Lower leg skin (tissue), 3 donors: ENCODE data around the gene NTM.

Source experiments
- POLR2A ChIP-seq, 2 donors: fragments of 450-650 bp; IDR thresholded peaks; one replicate each; pipeline ENCODE4 v1.6.1; 2016 to 2017; ENCODE audit warnings: antibody characterized with exemption in 2 of 2, mild to moderate bottlenecking in 1 of 2, moderate library complexity in 1 of 2
- TF ChIP-seq, protein P1 (sequence below), 3 donors: fragments of 450-650 bp; IDR thresholded peaks; one replicate each; pipeline ENCODE4 v1.5.1; 2016; ENCODE audit warnings: antibody characterized with exemption in 3 of 3, mild to moderate bottlenecking in 3 of 3, moderate library complexity in 2 of 3

DNA sequence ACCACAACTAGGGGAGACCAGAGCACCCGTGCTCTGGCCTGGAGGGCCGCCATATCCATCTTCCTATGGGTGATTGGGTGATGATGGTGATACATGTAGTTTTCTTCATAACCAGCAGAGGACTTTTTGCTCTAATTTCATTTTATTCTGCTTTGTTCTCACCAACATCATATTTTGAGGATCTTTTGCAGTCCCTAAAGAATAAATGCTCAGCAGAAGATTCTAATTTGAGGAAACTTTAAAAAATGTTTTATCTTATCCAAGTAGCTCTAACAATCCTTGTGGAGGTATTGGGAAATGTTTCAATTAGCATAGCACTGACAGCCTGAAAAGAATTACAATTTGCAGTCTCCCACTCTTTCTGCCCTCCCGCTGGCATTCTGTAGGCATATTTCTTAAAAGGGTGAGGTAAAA is 544.0 kb downstream of the NTM start:
- TF ChIP-seq, protein P1, sequence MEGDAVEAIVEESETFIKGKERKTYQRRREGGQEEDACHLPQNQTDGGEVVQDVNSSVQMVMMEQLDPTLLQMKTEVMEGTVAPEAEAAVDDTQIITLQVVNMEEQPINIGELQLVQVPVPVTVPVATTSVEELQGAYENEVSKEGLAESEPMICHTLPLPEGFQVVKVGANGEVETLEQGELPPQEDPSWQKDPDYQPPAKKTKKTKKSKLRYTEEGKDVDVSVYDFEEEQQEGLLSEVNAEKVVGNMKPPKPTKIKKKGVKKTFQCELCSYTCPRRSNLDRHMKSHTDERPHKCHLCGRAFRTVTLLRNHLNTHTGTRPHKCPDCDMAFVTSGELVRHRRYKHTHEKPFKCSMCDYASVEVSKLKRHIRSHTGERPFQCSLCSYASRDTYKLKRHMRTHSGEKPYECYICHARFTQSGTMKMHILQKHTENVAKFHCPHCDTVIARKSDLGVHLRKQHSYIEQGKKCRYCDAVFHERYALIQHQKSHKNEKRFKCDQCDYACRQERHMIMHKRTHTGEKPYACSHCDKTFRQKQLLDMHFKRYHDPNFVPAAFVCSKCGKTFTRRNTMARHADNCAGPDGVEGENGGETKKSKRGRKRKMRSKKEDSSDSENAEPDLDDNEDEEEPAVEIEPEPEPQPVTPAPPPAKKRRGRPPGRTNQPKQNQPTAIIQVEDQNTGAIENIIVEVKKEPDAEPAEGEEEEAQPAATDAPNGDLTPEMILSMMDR (IDR thresholded peaks at IDR 0.05): no peak
- no peak for TF ChIP-seq POLR2A (IDR thresholded peaks at IDR 0.05)
